ENCODE data around the gene SLC38A4.

- TF ChIP-seq POLR2A (IDR thresholded peaks at IDR 0.05; ENCODE audit: low read depth, low read length) (no peak), TAF1 (IDR thresholded peaks at IDR 0.05; ENCODE audit: low read depth, low read length) (no peak), POLR2AphosphoS5 (IDR thresholded peaks at IDR 0.05; ENCODE audit: low read depth, low read length) (no peak), SPI1 (IDR thresholded peaks at IDR 0.05; ENCODE audit: low read depth, low read length) (no peak), POU2F2 (IDR thresholded peaks at IDR 0.05; ENCODE audit: low read depth, low read length) (no peak)
Measured at GRCh38 chr12:46751173-46751572, 74.6 kb downstream of the SLC38A4 start.
